NCI-H2196 treated with DMSO at 0.1 percent for 48 hours (cell line): ENCODE data around the gene NYNRIN.

Experiments used
- DNase-seq: peaks from one replicate; lab custom pipeline; 2025; ENCODE audit not compliant: unreplicated experiment; lab: John Stamatoyannopoulos, UW

NYNRIN gene

DNA sequence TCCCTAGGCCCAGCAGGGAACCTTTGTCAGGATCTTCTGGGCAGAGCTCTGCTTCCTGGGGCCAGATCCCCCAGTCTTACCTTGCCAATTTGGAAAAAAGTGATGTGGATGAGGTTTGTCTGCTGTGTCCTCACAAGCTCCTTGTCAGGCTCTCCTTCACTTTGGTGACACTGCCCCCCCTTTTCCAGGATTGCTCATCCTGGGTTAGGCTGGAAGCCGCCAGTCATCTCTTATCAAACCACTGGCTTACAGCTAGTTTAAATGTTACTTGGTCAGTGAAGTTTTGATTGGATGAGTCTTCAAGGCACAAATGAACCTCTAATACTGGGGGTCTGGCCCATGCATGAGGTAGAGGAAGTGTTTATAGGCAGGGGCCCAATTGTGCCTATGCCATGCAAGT is 15.3 kb downstream of the NYNRIN start:
- no peak for DNase-seq

- no peak for DNase-seq
Observed at GRCh38 chr14:24414732-24415420, 16.1 kb downstream of the NYNRIN start.

DNA sequence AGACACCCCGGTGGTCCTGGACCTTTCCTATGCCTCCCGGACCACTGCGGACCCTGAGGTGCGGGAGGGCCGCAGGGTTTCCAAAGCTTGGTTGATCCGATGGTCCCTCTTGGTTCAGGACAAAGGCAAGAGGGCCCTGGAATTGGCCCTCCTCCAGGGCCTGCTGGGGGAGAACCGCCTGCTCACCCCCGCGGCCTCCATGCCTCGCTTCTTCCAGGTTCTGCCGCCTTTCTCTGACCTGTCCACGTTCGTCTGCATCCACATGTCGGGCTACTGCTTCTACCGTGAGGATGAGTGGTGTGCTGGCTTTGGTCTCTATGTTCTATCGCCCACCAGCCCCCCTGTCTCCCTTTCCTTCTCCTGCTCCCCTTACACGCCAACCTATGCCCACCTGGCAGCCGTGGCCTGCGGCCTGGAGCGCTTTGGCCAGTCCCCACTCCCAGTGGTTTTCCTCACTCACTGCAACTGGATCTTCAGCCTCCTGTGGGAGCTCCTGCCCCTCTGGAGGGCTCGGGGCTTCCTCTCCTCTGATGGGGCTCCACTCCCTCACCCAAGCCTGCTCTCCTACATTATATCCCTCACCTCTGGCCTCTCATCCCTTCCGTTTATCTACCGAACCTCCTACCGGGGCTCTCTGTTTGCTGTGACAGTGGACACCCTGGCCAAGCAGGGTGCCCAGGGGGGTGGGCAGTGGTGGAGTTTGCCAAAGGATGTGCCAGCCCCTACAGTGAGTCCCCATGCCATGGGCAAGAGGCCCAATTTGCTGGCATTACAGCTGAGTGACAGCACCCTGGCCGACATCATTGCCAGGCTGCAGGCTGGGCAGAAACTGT is 16.8 kb downstream of the NYNRIN start:
- no peak for DNase-seq

DNA sequence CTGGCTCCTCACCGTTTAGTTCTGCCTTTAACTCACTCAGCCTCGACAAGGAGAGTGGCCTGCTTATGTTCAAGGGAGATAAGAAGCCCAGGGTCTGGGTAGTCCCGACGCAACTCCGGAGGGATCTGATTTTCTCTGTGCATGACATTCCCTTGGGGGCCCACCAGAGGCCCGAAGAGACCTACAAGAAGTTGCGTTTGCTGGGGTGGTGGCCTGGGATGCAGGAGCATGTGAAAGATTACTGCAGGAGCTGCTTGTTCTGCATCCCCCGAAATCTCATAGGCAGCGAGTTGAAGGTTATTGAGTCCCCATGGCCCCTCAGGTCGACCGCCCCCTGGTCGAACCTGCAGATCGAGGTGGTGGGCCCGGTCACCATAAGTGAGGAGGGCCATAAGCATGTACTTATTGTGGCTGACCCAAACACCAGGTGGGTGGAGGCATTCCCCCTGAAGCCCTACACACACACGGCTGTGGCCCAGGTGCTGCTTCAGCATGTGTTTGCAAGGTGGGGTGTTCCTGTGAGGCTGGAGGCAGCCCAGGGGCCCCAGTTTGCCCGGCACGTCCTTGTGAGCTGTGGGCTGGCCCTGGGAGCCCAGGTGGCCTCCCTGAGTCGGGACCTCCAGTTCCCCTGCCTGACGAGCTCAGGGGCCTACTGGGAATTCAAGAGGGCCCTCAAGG is 17.6 kb downstream of the NYNRIN start:
- no peak for DNase-seq

- DNase-seq = no peak
Observed at GRCh38 chr14:24416932-24417619, 18.3 kb downstream of the NYNRIN start.

DNA sequence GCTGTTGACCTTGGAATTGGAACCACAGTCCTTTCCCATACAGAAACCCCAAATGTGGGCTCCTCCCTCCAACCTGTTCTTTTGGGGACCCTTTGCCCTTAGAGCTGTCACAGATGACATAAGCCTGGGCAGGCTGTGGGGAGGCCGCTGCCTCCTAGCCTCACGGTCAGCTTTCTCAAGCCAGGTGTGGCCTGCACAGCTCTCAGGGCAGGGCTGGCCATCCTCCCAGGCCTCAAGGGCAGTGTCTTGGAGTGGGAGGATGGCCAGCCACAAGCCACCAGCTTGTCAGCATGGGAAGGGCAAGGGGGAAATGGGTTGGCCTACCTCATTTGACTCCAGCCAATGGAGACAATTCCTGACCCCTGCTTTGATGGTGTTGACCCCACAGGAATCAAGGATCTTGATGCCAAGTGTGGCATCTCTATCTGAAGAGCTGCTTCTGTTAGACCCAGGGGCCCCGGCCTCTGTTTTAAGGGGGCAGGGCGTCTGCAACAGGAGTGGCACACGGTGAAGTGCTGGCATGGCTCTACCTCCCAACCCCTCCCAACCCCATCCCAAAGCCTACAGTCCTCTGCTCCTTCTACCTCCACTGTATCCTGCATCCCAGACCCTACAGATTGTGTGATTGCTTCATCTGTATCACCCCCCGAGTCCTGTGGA is 19.2 kb downstream of the NYNRIN start:
- DNase-seq = no peak

- no peak for DNase-seq
Observed at GRCh38 chr14:24418492-24418873, 19.7 kb downstream of the NYNRIN start.

DNA sequence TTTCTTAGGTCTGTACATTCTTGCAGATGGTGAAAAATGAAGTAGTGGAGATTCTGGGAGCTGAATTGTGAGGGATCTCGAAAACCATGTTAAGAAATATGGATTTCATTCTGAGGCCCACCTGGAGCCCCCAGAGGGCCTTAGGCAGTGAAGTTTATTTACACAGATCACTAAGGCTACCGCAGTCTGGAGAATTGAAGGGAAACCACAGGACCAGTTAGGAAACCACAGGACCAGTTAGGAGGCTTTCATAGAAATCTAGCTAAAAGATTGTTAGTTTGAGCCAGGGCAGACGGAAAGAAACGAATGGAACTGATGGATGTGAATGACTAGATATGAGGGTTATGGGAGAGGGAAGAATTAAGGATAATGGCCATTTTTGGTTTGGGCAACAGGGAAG is 23.5 kb downstream of the NYNRIN start:
- no peak for DNase-seq

DNA sequence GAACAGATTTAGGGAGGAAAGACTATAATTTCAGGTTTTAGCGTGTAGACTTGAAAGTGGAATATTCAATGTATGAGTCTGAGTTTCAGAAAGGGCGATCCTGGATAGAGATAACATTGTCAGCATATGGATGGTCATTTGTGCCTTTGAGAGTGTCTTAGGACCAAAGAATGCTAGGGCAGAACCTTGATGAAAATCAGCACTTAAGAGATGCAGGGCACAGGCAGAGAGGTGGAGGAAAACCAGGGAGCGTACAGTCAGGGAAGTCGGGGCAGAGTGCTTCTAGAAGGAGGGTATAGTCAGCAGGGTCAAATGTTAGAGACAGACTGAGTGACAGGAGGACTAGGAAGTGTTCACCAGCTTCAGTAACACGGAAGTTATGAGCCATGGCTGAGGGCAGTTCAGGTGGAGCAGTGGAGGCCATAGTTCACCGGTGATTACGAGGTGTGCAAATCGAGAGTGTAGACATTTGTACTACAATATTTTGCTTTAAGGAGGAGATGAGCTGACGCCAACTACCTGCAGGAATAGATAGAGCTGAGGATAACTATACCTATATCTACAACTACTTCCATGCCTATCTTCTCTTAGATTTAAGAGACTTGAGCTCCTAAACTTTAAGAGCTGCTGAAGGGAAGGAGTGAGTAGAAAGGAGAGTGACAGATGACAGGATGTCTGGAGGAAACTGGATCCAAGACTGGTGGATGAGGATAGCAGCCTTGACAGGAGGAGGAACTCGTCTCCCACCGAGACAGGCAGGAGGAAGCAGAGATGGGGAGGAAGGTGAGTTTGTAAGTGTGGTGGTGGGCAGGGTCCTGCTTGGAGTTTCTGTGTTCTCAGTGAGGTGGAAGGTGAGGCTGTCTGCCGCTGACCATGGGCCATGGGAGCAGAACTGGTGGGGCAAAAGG is 24.1 kb downstream of the NYNRIN start:
- no peak for DNase-seq

DNA sequence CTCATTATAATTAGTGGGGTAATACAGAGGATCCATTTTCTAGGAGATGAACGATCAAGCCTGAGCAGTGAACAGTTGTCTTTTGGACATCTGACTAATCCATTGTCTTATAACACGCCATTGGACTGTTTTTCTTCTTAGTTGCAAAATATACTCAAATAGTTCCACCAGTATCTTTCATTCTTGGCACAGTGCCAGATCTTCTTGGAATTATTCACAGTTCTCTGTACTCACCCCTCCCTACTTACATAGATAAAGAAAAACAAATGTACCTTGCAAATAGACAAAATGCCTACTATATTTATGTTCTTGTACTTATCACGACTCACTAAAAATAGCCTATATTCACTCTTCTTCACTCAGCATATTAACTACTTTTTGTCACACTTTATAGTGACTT is 26.9 kb downstream of the NYNRIN start:
- DNase-seq = no peak

- DNase-seq = no peak
Observed at GRCh38 chr14:24426150-24426911, 27.5 kb downstream of the NYNRIN start.

DNA sequence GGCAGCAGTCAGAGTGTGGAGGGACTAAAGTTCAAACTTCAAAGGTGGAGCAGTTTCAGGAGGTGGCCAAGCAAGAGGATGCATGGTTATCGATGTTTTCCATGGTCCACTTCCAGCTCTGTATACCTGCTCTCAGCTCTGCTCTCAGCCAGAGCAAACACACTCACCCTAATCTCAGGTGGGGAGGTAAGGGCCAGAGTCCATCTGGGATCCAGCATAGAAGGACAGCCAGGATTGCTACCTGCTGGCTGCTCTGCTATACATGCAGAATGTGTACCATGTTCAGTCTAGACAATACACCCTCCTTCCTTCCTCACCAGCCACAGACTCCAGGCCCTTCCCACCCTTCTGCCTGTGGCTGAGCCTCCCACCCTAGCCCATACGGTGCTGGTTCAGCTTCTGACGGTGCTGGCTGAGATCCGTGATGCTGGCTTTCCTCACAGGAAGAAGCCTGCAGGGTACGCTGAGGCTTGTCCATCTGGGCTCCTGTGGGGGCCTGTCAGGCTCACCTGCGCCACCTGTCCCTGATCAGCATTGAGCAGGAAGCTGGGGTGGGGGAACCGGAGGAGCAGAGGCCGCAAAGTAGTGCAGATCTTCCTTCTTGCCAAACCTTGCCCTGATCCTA is 28.2 kb downstream of the NYNRIN start:
- DNase-seq = no peak

DNA sequence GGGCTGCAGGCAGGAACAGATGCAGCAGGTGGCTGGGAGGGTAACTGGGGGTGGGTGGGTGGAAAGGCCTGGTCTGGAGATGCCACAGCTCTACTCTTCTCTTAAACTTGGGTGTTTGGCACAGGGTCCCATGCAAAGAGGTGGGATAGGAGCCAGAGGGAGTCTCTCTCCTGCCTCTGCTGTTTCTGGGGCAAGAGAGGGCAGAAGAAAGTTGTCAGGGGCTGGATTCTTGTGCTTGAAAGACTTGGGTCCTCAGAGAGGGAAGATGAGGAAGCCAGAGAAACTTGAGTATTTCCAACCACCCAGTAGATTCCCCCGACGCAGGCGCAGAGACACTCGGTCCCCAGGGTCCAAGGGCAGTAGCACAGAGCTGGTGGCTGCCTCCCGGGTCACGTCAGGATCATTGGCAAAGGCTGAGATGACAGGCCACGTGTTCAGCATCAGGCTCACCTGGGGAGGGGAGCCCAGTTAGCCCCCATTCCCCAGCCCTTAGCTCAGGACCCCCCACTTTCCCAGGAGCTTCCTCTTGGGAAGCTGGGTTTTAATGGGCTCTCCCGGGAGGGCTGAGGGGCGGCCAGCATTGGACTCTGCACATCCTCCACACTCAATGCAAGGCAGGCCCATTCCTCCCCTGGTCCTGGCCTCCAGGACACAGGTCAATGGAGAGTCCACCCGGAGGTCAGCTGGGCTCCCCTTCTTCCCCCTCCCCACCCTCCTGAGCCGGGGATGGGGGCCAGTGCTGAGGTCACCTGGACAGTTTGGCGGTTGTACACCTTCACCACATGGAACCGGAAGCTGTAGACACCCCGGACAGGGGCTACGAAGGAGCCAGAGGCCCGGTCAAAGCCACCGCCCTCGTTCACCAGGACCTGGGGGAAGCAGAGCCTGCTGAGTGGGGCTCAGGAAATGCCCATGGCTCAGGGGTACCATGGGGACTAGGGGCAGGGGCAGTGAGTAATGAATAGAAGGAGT is 29.0 kb downstream of the NYNRIN start:
- no peak for DNase-seq

DNA sequence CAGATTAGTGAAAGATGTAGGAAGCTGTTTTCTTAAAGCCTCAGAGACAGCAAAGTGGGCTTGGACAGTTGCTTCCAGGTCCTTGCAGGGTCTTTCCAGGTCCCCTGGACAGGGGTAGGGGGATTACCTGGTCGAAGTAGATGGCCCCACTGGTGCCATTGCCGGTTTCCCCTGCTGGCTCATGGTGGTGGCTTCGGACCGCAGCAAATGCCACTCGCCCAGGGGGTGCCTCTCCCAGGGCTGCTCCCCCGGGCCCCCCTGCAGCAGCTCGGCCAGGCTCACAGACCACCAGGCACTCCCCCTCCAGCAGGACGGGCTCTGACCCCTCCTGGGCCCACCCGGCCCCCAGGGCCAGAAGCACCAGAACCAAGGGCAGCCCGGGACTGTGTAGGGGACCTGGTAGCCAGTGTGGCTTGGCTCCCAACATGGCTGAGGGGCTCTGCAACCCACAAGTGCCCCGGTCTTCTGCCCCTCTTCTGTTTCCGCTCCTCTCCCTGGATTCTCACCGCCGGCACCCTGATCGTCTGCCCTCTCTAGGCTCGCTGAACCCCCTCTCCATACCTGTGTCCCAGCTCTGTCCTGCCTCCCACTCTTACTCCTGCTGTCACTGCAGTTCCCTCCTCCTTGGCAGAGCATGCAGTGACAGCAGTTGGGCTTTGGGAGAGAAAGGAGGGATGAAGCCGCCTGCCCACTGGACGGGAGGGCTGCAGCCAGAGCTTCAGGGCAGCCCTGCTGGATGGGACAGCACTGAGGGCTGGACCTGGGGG is 30.0 kb downstream of the NYNRIN start:
- no peak for DNase-seq

GRCh38 chr14:24429395-24430142 is 30.8 kb downstream of the NYNRIN start, which contains the start of the genes CBLN3 and KHNYN:
CBLN3 (minus strand) TSS chr14:24429668; CDS start chr14:24429054, 614 bp downstream.
KHNYN (plus strand) TSS chr14:24429954; CDS start chr14:24430731, 777 bp downstream.
- peak; percentile 73 for DNase-seq

DNA sequence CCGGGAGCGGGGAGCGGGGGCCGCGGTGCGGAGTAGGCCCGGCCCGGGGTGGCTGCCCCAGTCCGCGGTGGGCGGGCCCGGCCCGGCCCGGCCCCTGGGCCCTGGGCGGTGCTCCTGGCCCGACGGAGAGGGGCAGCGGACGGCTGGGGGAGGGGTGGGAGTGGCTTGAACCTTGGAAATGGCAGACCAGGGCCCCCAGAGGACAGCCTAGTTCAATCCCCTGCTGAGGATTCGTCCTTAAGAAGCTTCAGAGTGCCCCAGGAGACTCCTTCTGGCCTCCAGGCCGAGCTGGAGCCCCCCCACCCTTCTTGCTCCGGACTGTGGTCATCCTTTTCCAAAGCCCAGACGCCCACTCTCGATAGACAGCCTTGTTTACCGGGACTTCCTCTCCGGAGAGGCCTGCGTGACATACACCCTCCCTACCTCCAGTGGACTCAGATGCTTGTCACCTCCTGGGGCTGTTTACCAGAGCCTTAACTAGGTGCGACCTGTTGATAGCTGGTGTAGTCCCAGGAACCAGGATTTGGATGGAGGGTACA is 31.4 kb downstream of the NYNRIN start:
- no peak for DNase-seq
